Astrocyte (in vitro differentiated cells and primary cell): ENCODE measurements around the gene PDPR. TPM values are rescaled to one million over a fixed set of nuclear protein-coding genes. Genes with fewer than 3 reads are reported as not detected.
"Not testable (repeated sequence)": the region's sequence is repeated elsewhere in the genome, so short reads cannot be mapped to it uniquely, and the experiment has no call there.

ENCODE experiments used
- DNase-seq: peaks from one replicate; pipeline ENCODE4 v3.0.0-alpha.2; 2010; ENCODE audit warnings: low read depth
- FAIRE-seq: peaks from 2 replicates; lab custom pipeline; 2011; peaks lifted over from hg19 to GRCh38; lab: Jason Lieb, UNC
- H2AFZ ChIP-seq: 2 replicates; pipeline ENCODE4 v1.6.0; 2012; ENCODE audit warnings: low read depth, low read length, inconsistent platforms
- H3K27ac ChIP-seq: 2 replicates; pipeline ENCODE4 v1.5.1; 2011; ENCODE audit warnings: low read depth, low read length, inconsistent platforms
- H3K27me3 ChIP-seq: 2 replicates; pipeline ENCODE4 v1.6.0; 2011; ENCODE audit warnings: low read length, inconsistent platforms; ENCODE audit not compliant: insufficient read depth
- H3K36me3 ChIP-seq: 2 replicates; pipeline ENCODE4 v1.5.1; 2011; ENCODE audit warnings: low read length, inconsistent platforms; ENCODE audit not compliant: insufficient read depth
- H3K4me1 ChIP-seq: 2 replicates; pipeline ENCODE4 v1.5.1; 2011; ENCODE audit warnings: low read length, inconsistent platforms; ENCODE audit not compliant: insufficient read depth
- H3K4me2 ChIP-seq: 2 replicates; pipeline ENCODE4 v1.6.0; 2012; ENCODE audit warnings: low read length, inconsistent platforms
- H3K4me3 ChIP-seq: 2 replicates; pipeline ENCODE4 v1.5.1; 2011; ENCODE audit warnings: low read depth, mild to moderate bottlenecking, low read length, inconsistent platforms; ENCODE audit not compliant: insufficient read depth
- H3K79me2 ChIP-seq: 2 replicates; pipeline ENCODE4 v1.6.0; 2012; ENCODE audit warnings: mild to moderate bottlenecking, low read length, inconsistent platforms; ENCODE audit not compliant: insufficient read depth
- H3K9ac ChIP-seq: 2 replicates; pipeline ENCODE4 v1.6.0; 2012; ENCODE audit warnings: mild to moderate bottlenecking, low read length, inconsistent platforms
- H3K9me3 ChIP-seq: 2 replicates; pipeline ENCODE4 v1.5.1; 2012; ENCODE audit warnings: low read depth, mild to moderate bottlenecking, low read length, inconsistent platforms; ENCODE audit not compliant: insufficient read depth
- H4K20me1 ChIP-seq: 2 replicates; pipeline ENCODE4 v1.6.0; 2012; ENCODE audit warnings: low read length, inconsistent platforms; ENCODE audit not compliant: insufficient read depth
- H3K27ac Mint-ChIP-seq: one replicate; pipeline ENCODE4 v1.8.0; 2021; ENCODE audit warnings: mild to moderate bottlenecking, mixed read lengths; ENCODE audit not compliant: unreplicated experiment
- H3K27me3 Mint-ChIP-seq: one replicate; pipeline ENCODE4 v1.8.0; 2021; ENCODE audit warnings: low read depth, mixed read lengths; ENCODE audit not compliant: unreplicated experiment
- H3K36me3 Mint-ChIP-seq: one replicate; pipeline ENCODE4 v1.8.0; 2021; ENCODE audit warnings: low read depth, mixed read lengths; ENCODE audit not compliant: unreplicated experiment
- H3K4me1 Mint-ChIP-seq: one replicate; pipeline ENCODE4 v1.8.0; 2021; ENCODE audit warnings: low read depth, mixed read lengths; ENCODE audit not compliant: unreplicated experiment
- H3K4me3 Mint-ChIP-seq: one replicate; pipeline ENCODE4 v1.8.0; 2021; ENCODE audit warnings: mild to moderate bottlenecking, moderate library complexity, mixed read lengths; ENCODE audit not compliant: unreplicated experiment
- H3K9me3 Mint-ChIP-seq: one replicate; pipeline ENCODE4 v1.8.0; 2021; ENCODE audit warnings: mild to moderate bottlenecking, mixed read lengths; ENCODE audit not compliant: unreplicated experiment
- total RNA-seq: library from RNA; stranded (reverse); gene quantifications from 2 replicates; pipeline ENCODE4 v1.2.1, GENCODE V29; 2021

Gene PDPR
- total RNA-seq, 1 donor from 2014 or later: 22.0 TPM

DNA sequence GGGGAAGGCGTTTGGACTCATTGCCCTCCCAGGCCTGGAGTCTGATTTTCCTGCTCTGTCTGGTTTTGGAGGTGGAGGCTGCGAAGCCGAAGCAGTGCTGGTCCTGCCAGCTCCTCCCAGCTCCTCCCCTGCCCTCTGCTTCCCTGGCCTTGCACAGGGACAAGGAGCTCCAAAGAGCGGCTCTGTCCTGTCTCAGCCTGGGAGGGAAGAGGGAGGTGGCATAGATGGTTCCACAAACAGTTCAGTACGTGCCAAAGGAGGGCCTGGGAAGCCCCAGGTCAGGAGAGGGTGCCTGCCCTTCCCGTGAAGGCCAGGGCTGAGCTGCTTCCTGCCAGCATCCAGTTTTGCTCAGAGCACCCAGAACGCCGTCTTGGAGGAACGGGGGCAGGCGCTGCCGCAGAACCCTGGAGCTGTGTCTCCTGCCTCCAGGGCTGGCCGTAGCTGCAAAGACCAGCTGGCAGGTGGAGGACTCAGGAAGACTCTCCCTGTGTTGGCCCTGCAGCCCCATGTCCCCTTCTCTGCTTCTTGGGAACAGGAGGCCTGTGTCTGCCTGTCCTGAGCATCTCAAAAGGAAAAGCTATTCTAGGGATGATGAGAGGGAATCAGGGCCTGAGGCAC, 82.7 kb downstream of the PDPR start:
- not testable (repeated sequence) for H3K36me3 ChIP-seq, H4K20me1 ChIP-seq, H3K27me3 ChIP-seq, H3K27ac ChIP-seq, FAIRE-seq, DNase-seq, H3K9ac ChIP-seq, H3K4me1 Mint-ChIP-seq, H3K27ac Mint-ChIP-seq, H3K79me2 ChIP-seq, H3K4me1 ChIP-seq, H3K9me3 Mint-ChIP-seq, H3K4me3 ChIP-seq, H3K36me3 Mint-ChIP-seq, H3K9me3 ChIP-seq, H2AFZ ChIP-seq, H3K27me3 Mint-ChIP-seq, H3K4me3 Mint-ChIP-seq, H3K4me2 ChIP-seq

DNA sequence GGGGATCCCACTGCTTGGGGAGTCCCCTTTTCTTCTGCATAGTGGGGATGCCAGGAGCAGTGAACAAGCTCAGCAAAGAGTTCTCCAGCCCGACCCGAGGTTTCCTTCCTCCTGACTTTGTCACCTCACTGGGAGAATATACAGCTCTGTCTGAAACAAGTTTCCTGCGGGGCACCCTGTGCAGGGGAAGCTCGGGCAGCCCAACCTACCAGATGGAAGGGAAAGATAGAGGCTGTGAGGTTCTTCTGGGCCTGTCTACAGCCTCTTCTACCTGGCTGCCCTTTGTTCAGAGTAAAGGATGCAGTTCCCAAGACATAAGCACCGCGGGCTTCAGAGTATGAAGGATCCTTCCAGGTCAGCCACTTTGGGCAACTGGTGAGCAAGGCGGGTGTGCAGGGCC, 83.5 kb downstream of the PDPR start:
- not testable (repeated sequence) for H3K9me3 ChIP-seq, FAIRE-seq, H3K4me2 ChIP-seq, H3K27me3 ChIP-seq, H3K4me3 Mint-ChIP-seq, H3K4me1 ChIP-seq, H4K20me1 ChIP-seq, H3K4me3 ChIP-seq, H3K27me3 Mint-ChIP-seq, H3K36me3 ChIP-seq, H3K9ac ChIP-seq, H3K27ac Mint-ChIP-seq, DNase-seq, H3K36me3 Mint-ChIP-seq, H3K4me1 Mint-ChIP-seq, H3K27ac ChIP-seq, H3K79me2 ChIP-seq, H3K9me3 Mint-ChIP-seq, H2AFZ ChIP-seq

DNA sequence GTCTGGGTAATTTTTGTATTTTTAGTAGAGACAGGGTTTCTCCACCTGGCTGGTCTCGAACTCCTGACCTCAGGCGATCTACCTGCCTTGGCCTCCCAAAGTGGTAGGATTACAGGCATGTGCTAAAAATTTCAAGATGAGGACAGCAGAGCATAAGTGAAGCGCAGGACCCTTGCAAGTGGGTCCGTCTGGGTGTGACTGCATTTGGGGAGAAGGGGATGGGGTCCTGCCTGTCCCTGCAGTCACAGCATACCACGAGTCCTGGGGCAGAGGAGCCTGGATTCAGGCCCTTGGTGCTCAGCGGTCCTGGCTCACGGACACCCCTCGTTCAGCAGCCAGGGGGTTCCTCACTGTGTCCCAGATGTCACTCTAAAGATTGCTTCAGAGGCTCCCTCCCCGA, 84.1 kb downstream of the PDPR start:
- not testable (repeated sequence) for H3K27me3 Mint-ChIP-seq, H3K4me2 ChIP-seq, H3K79me2 ChIP-seq, H2AFZ ChIP-seq, H3K9ac ChIP-seq, H3K36me3 Mint-ChIP-seq, H3K27ac Mint-ChIP-seq, DNase-seq, H3K9me3 ChIP-seq, H3K4me1 ChIP-seq, H3K4me3 Mint-ChIP-seq, H3K27me3 ChIP-seq, H3K36me3 ChIP-seq, H3K4me1 Mint-ChIP-seq, H3K27ac ChIP-seq, FAIRE-seq, H3K9me3 Mint-ChIP-seq, H3K4me3 ChIP-seq, H4K20me1 ChIP-seq

DNA sequence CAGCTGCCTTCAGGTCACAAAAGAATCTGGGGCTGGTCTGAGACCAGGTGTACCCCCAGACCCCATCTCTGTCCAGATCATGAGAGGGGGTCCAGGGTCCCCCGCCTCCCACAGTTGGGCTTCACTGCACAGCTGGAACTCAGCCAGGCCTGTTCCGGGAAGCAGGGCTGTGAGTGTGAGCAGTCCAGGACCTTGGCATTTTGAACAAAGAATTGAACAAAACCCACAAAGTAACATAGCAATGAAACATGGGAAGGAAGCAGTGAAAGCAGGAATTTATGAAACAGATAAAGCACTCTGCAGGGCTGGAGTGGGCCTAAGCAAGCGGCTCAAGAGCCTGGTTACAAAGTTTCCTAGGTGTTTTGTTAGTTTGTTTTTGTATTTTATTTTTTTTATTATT, 84.5 kb downstream of the PDPR start:
- not testable (repeated sequence) for FAIRE-seq, H3K9me3 ChIP-seq, H3K4me3 ChIP-seq, H4K20me1 ChIP-seq, H3K27me3 ChIP-seq, H3K9me3 Mint-ChIP-seq, H3K27ac ChIP-seq, H3K9ac ChIP-seq, H2AFZ ChIP-seq, H3K36me3 Mint-ChIP-seq, H3K36me3 ChIP-seq, H3K4me2 ChIP-seq, H3K4me1 ChIP-seq, H3K4me3 Mint-ChIP-seq, H3K27me3 Mint-ChIP-seq, H3K79me2 ChIP-seq, H3K27ac Mint-ChIP-seq, H3K4me1 Mint-ChIP-seq
- DNase-seq: peak; percentile 29

DNA sequence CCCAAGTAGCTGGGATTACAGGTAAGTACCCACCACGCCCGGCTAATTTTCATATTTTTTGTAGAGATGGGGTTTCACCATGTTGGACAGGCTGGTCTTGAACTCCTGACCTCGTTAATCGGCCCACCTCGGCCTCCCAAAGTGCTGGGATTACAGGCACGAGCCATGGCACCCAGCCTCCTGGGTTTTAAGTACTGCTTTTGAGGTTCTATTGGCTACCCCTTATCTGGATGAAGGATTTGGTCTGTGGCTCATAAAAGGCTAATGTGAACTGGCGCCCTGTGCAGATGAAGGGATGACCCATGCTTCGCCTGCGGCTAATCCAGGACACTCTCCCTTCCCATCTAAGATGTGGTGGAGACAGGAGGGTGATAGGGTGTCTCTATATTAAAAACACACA, 85.0 kb downstream of the PDPR start:
- not testable (repeated sequence) for H3K4me2 ChIP-seq, H3K4me1 Mint-ChIP-seq, FAIRE-seq, H2AFZ ChIP-seq, H3K27ac Mint-ChIP-seq, H3K27me3 Mint-ChIP-seq, H3K4me3 ChIP-seq, H3K4me3 Mint-ChIP-seq, H3K9me3 ChIP-seq, H4K20me1 ChIP-seq, H3K36me3 ChIP-seq, DNase-seq, H3K9me3 Mint-ChIP-seq, H3K27ac ChIP-seq, H3K4me1 ChIP-seq, H3K9ac ChIP-seq, H3K27me3 ChIP-seq, H3K79me2 ChIP-seq, H3K36me3 Mint-ChIP-seq

DNA sequence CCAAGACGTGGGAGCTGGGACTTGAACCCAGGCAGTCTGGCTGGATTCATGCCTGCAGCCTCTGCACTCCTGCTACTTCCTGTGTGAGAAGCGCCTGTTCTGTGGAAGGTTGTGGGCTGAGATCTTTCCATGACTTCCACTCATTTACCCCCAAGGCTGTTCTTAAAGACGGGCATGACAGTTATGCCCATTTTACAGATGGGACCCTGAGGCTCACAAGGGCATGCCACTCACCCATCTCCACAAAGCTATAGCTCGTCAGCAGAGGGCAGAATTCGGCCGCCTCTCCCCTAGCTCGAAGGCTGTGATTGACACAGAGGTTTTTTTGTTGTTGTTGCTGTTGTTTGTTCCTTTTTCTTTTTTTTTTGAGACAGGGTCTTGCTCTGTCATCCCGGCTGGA, 85.9 kb downstream of the PDPR start:
- H3K9me3 ChIP-seq, H3K9ac ChIP-seq, H3K36me3 Mint-ChIP-seq, H3K4me2 ChIP-seq, H3K27me3 Mint-ChIP-seq, FAIRE-seq, H3K4me3 ChIP-seq, H3K27ac ChIP-seq, H3K9me3 Mint-ChIP-seq, H3K4me1 Mint-ChIP-seq, H3K27ac Mint-ChIP-seq, DNase-seq, H3K4me3 Mint-ChIP-seq, H3K4me1 ChIP-seq, H3K79me2 ChIP-seq, H4K20me1 ChIP-seq, H3K36me3 ChIP-seq, H2AFZ ChIP-seq, H3K27me3 ChIP-seq: not testable (repeated sequence)
